Transverse colon (tissue), 4 donors: Measurements from ENCODE around the gene CLSTN2.

Experiments
- POLR2A ChIP-seq: fragments of 450-650 bp; IDR thresholded peaks from one replicate; pipeline ENCODE4 v1.6.1; 2016; ENCODE audit warnings: antibody characterized with exemption, mild to moderate bottlenecking, moderate library complexity
- POLR2AphosphoS5 ChIP-seq, 3 donors: sonication (generic); formaldehyde crosslinking; IDR thresholded peaks; one replicate each; pipeline ENCODE4 v1.6.1; 2016; ENCODE audit warnings: antibody characterized with exemption in 3 of 3
- TF ChIP-seq, protein P1 (sequence below), 5 experiments: fragments of 200-600 bp in 3 of 5; fragments of 450-650 bp in 2 of 5; sonication (generic) in 3 of 5; IDR thresholded peaks; 1 replicate in 2 of 5; 2 replicates in 3 of 5; pipeline ENCODE4 v1.5.1; 2016 to 2017; ENCODE audit warnings: antibody characterized with exemption in 5 of 5, inconsistent platforms in 3 of 5, mild to moderate bottlenecking in 2 of 5, moderate library complexity in 1 of 5

DNA sequence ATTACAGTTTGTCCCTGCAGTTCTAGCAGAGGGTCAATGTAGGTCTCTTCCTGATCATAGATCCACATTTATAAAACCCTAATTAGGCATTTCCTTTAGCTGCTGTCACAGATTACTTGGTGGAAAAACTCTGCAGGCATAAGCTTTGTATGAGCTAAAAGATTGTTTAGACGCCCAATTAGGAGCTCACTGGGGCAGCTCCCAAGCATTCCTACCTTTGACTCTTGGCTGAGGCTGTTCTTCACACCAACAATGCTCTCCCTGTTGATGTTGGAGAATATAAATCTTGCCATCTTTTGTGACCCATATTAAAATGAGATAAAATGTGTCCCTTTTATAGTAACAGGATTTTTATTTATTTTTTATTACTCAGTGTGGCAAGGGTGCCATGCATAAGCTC lies 594.6 kb downstream of the CLSTN2 start:
- TF ChIP-seq POLR2AphosphoS5 (IDR thresholded peaks at IDR 0.05) (no peak), POLR2A (no peak)
- TF ChIP-seq, protein P1, sequence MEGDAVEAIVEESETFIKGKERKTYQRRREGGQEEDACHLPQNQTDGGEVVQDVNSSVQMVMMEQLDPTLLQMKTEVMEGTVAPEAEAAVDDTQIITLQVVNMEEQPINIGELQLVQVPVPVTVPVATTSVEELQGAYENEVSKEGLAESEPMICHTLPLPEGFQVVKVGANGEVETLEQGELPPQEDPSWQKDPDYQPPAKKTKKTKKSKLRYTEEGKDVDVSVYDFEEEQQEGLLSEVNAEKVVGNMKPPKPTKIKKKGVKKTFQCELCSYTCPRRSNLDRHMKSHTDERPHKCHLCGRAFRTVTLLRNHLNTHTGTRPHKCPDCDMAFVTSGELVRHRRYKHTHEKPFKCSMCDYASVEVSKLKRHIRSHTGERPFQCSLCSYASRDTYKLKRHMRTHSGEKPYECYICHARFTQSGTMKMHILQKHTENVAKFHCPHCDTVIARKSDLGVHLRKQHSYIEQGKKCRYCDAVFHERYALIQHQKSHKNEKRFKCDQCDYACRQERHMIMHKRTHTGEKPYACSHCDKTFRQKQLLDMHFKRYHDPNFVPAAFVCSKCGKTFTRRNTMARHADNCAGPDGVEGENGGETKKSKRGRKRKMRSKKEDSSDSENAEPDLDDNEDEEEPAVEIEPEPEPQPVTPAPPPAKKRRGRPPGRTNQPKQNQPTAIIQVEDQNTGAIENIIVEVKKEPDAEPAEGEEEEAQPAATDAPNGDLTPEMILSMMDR (IDR thresholded peaks at IDR 0.05): no peak
